GM12878 (cell line): ENCODE data around the gene OMP.

ENCODE experiments used
- CTCF ChIP-seq, 3 experiments: IDR thresholded peaks in 2 of 3; conservative IDR thresholded peaks in 1 of 3; 2 replicates each; pipeline ENCODE4 v1.5.1; 2011; ENCODE audit warnings: low read depth in 3 of 3, low read length in 3 of 3, mild to moderate bottlenecking in 3 of 3, control low read depth in 2 of 3, moderate library complexity in 2 of 3, inconsistent platforms in 1 of 3, mixed read lengths in 1 of 3; ENCODE audit not compliant: control insufficient read depth in 2 of 3, insufficient read depth in 1 of 3; ENCODE audit errors: extremely low read depth in 1 of 3
- ETV6 ChIP-seq, 2 experiments: fragments of 450-650 bp in 1 of 2; IDR thresholded peaks in 1 of 2; conservative IDR thresholded peaks in 1 of 2; 2 replicates each; pipeline ENCODE4 v1.6.1; 2014; ENCODE audit warnings: antibody characterized with exemption in 1 of 2, borderline replicate concordance in 1 of 2, low read depth in 1 of 2, mild to moderate bottlenecking in 1 of 2, moderate library complexity in 1 of 2
- HDAC2 ChIP-seq: fragments of 200-600 bp; sonication (generic); IDR thresholded peaks from 2 replicates; pipeline ENCODE4 v1.6.1; 2017
- KDM1A ChIP-seq: fragments of 200-600 bp; sonication (generic); IDR thresholded peaks from 2 replicates; pipeline ENCODE4 v1.6.1; 2016; ENCODE audit warnings: borderline replicate concordance
- POLR2A ChIP-seq: IDR thresholded peaks from 2 replicates; pipeline ENCODE4 v1.6.1; 2011; ENCODE audit warnings: low read depth, mild to moderate bottlenecking, low read length
- RAD21 ChIP-seq: IDR thresholded peaks from 2 replicates; pipeline ENCODE4 v1.6.1; 2011; ENCODE audit warnings: mild to moderate bottlenecking, low read depth, low read length, moderate library complexity; ENCODE audit not compliant: insufficient read depth
- RCOR1 ChIP-seq: conservative IDR thresholded peaks from 2 replicates; pipeline ENCODE4 v1.6.1; 2012; ENCODE audit warnings: low read depth, low read length, improper control_type of control experiment
- SREBF1 ChIP-seq: IDR thresholded peaks from 2 replicates; pipeline ENCODE4 v1.6.1; 2012; ENCODE audit warnings: mild to moderate bottlenecking, low read length
- TCF7 ChIP-seq: IDR thresholded peaks from 2 replicates; pipeline ENCODE4 v1.6.1; 2014; ENCODE audit warnings: antibody characterized with exemption, borderline replicate concordance
- WRNIP1 ChIP-seq: IDR thresholded peaks from 2 replicates; pipeline ENCODE4 v1.6.1; 2011; ENCODE audit warnings: low read depth, low read length, improper control_type of control experiment, borderline replicate concordance

GRCh38 chr11:77113382-77114088 lies 10.9 kb downstream of the OMP start:
- peak; percentile 40 to 55 (median 48) for TF ChIP-seq CTCF (IDR thresholded peaks at IDR 0.05 in 2 of 3, conservative IDR thresholded peaks at IDR 0.05 in 1 of 3; ENCODE audit: control insufficient read depth in 2 of 3, extremely low read depth in 1 of 3, insufficient read depth in 1 of 3, low read depth in 3 of 3, low read length in 3 of 3)
- no peak for TF ChIP-seq ETV6 (conservative IDR thresholded peaks at IDR 0.05 in 1 of 2, IDR thresholded peaks at IDR 0.05 in 1 of 2; ENCODE audit: borderline replicate concordance in 1 of 2, low read depth in 1 of 2)
- TF ChIP-seq TCF7: no peak
- TF ChIP-seq RCOR1: no peak
- no peak for TF ChIP-seq HDAC2
- TF ChIP-seq POLR2A: no peak
- TF ChIP-seq WRNIP1: no peak
- TF ChIP-seq SREBF1: no peak
- TF ChIP-seq KDM1A: no peak
- 0 out of 2 replicates have a peak, but pooled peaks have one; percentile 18 for TF ChIP-seq RAD21
